OCI-LY3 (cell line): Measurements from ENCODE around the gene MYT1.

Experiments
- H2AFZ ChIP-seq: fragments of 200-600, 300-600 bp; shearing (Covaris generic); 2 replicates; pipeline ENCODE4 v1.6.0; 2014; ENCODE audit warnings: antibody characterized with exemption, low read depth, low read length
- H3K27ac ChIP-seq: fragments of 200-600, 300-600 bp; sonication (generic); 2 replicates; pipeline ENCODE4 v1.5.1; 2014; ENCODE audit warnings: mild to moderate bottlenecking, low read length, moderate library complexity, mixed read lengths
- H3K27me3 ChIP-seq: fragments of 200-600, 300-600 bp; sonication (generic); 2 replicates; pipeline ENCODE4 v1.6.1; 2014; ENCODE audit warnings: low read depth, low read length, mixed read lengths
- H3K36me3 ChIP-seq: fragments of 200-600, 300-600 bp; sonication (generic); replicated peaks from 2 replicates; pipeline ENCODE3; 2014; ENCODE audit warnings: low read depth, low read length, mixed read lengths
- H3K4me1 ChIP-seq: fragments of 300-600, 200-600 bp; sonication (generic); 2 replicates; pipeline ENCODE4 v1.6.1; 2014; ENCODE audit warnings: low read length, mixed read lengths
- H3K4me2 ChIP-seq: fragments of 200-600, 300-600 bp; sonication (generic); 2 replicates; pipeline ENCODE4 v1.6.1; 2014; ENCODE audit warnings: low read length, mixed read lengths
- H3K4me3 ChIP-seq: fragments of 300-600, 200-600 bp; sonication (generic); 2 replicates; pipeline ENCODE4 v1.5.1; 2014; ENCODE audit warnings: antibody characterized with exemption, mild to moderate bottlenecking, low read length, moderate library complexity
- H3K79me2 ChIP-seq: fragments of 300-600, 200-600 bp; shearing (Covaris generic); 2 replicates; pipeline ENCODE4 v1.6.1; 2014; ENCODE audit warnings: mild to moderate bottlenecking, low read length, mixed read lengths
- H3K9ac ChIP-seq: fragments of 300-600, 200-600 bp; shearing (Covaris generic); 2 replicates; pipeline ENCODE4 v1.6.0; 2014; ENCODE audit warnings: mild to moderate bottlenecking, low read length, moderate library complexity
- H3K9me3 ChIP-seq: fragments of 200-600, 300-600 bp; shearing (Covaris generic); 2 replicates; pipeline ENCODE4 v1.6.1; 2014; ENCODE audit warnings: low read length, mixed read lengths; ENCODE audit not compliant: insufficient read depth
- H4K20me1 ChIP-seq: fragments of 200-600, 300-600 bp; sonication (generic); 2 replicates; pipeline ENCODE4 v1.6.1; 2016; ENCODE audit warnings: low read length, mixed read lengths; ENCODE audit not compliant: insufficient read depth
- EZH2phosphoT487 ChIP-seq: fragments of 200-600 bp; shearing (Covaris generic); IDR thresholded peaks from 2 replicates; pipeline ENCODE4 v1.6.1; 2018; ENCODE audit warnings: antibody characterized with exemption, mixed run types, low read depth
- TF ChIP-seq, protein P1 (sequence below): fragments of 200-600, 300-600 bp; sonication (generic); IDR thresholded peaks from 2 replicates; pipeline ENCODE4 v1.5.1; 2014; ENCODE audit warnings: antibody characterized with exemption, low read length, low read depth

Gene MYT1

DNA sequence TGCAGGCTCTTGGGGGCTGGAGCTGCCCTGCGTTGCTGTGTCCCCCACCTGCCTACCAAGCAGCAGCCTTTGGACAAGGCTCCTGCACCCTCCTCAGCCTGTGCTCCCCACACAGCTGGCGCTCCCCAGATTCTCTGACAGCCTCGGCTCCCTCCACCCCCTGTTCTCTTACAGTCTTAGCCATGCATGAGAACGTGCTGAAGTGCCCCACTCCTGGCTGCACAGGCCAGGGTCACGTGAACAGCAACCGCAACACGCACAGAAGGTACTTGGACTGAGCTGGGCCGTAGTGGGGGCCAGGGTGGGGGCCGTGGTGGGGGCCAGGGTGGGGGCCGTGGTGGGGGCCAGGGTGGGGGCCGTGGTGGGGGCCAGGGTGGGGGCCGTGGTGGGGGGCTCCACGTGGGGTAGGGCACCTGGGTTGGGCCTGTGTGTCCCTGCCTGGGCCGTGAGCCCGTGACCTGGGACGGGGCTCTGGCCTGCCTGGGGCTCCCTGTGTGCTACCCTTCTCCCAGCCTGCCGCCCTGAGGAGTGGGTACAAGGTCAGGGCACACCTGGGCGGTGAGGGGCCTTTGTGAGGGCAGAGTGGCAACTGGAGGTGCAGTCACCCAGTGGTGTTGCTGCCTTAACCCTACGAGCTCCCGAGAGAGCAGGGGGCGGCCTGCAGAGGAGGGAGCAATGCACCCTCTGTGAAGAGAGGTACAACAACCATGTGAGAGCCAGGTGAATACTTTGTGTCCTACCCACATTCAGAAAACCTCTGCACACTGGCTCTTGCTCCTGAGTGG lies 47.8 kb downstream of the MYT1 start:
- Histone ChIP-seq H3K9me3 (no peaks in the 10 kb centered on the region), H3K27ac (no peak overlapping the region), H4K20me1 (no peaks in the 10 kb centered on the region), H3K4me1 (no peaks in the 10 kb centered on the region), H3K79me2 (no peaks in the 10 kb centered on the region), H3K4me3 (no peak overlapping the region), H2AFZ (no peak overlapping the region), H3K4me2 (no peak overlapping the region), H3K9ac (no peak overlapping the region), H3K36me3 (no peaks in the 10 kb centered on the region), H3K27me3 (peaks cover 38% of the 10 kb centered on the region)
- no peak for TF ChIP-seq EZH2phosphoT487
- TF ChIP-seq, protein P1, sequence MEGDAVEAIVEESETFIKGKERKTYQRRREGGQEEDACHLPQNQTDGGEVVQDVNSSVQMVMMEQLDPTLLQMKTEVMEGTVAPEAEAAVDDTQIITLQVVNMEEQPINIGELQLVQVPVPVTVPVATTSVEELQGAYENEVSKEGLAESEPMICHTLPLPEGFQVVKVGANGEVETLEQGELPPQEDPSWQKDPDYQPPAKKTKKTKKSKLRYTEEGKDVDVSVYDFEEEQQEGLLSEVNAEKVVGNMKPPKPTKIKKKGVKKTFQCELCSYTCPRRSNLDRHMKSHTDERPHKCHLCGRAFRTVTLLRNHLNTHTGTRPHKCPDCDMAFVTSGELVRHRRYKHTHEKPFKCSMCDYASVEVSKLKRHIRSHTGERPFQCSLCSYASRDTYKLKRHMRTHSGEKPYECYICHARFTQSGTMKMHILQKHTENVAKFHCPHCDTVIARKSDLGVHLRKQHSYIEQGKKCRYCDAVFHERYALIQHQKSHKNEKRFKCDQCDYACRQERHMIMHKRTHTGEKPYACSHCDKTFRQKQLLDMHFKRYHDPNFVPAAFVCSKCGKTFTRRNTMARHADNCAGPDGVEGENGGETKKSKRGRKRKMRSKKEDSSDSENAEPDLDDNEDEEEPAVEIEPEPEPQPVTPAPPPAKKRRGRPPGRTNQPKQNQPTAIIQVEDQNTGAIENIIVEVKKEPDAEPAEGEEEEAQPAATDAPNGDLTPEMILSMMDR, result no peak

GRCh38 chr20:64212755-64213154 lies 48.5 kb downstream of the MYT1 start:
- Histone ChIP-seq H2AFZ (no peak overlapping the region), H3K4me2 (no peak overlapping the region), H3K9me3 (no peaks in the 10 kb centered on the region), H3K27me3 (peaks cover 38% of the 10 kb centered on the region), H3K79me2 (no peaks in the 10 kb centered on the region), H3K9ac (no peak overlapping the region), H3K27ac (no peak overlapping the region), H3K4me3 (no peak overlapping the region), H3K36me3 (no peaks in the 10 kb centered on the region), H3K4me1 (no peaks in the 10 kb centered on the region), H4K20me1 (no peaks in the 10 kb centered on the region)
- TF ChIP-seq, protein P1, result no peak
- TF ChIP-seq EZH2phosphoT487, result no peak

- Histone ChIP-seq H3K4me2 (no peak overlapping the region), H3K36me3 (no peaks in the 10 kb centered on the region), H4K20me1 (no peaks in the 10 kb centered on the region), H3K9ac (no peak overlapping the region), H3K9me3 (no peaks in the 10 kb centered on the region), H2AFZ (no peak overlapping the region), H3K79me2 (no peaks in the 10 kb centered on the region), H3K4me3 (no peak overlapping the region), H3K4me1 (no peaks in the 10 kb centered on the region), H3K27ac (no peak overlapping the region), H3K27me3 (peaks cover 42% of the 10 kb centered on the region)
- TF ChIP-seq, protein P1, result no peak
- TF ChIP-seq EZH2phosphoT487, result no peak
Observed at GRCh38 chr20:64214113-64214512, 49.9 kb downstream of the MYT1 start.

DNA sequence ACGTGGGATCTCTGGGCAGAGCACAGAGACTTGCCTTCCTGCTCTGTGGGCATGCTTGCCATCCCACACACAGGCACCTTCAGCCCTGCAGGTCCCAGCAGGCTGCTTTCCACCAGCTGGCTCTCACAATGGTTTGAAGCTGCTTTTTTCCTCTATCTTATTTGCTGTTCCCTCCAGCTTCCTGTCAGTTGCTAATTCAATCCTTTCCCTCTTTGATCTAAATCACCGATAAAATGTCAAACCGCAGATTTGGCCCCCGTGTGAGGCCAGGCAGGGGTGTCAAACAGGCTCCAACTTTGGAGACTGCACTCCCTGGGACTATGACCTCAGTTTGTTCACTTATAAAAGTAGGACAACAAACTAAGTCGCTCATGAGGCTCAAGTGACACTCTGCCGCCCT lies 50.7 kb downstream of the MYT1 start:
- H3K79me2 ChIP-seq, result no peaks in the 10 kb centered on the region
- TF ChIP-seq, protein P1, result no peak
- TF ChIP-seq EZH2phosphoT487, result no peak
- H3K4me3 ChIP-seq, result no peak overlapping the region
- H3K27me3 ChIP-seq, result peaks cover 39% of the 10 kb centered on the region
- no peaks in the 10 kb centered on the region for H3K36me3 ChIP-seq
- no peak overlapping the region for H3K9ac ChIP-seq
- no peak overlapping the region for H3K4me2 ChIP-seq
- no peaks in the 10 kb centered on the region for H3K9me3 ChIP-seq
- H4K20me1 ChIP-seq, result no peaks in the 10 kb centered on the region
- H3K27ac ChIP-seq, result no peak overlapping the region
- H3K4me1 ChIP-seq, result no peaks in the 10 kb centered on the region
- H2AFZ ChIP-seq, result no peak overlapping the region
